ENCODE data around the gene FRMD3.

FRMD3 gene

DNA sequence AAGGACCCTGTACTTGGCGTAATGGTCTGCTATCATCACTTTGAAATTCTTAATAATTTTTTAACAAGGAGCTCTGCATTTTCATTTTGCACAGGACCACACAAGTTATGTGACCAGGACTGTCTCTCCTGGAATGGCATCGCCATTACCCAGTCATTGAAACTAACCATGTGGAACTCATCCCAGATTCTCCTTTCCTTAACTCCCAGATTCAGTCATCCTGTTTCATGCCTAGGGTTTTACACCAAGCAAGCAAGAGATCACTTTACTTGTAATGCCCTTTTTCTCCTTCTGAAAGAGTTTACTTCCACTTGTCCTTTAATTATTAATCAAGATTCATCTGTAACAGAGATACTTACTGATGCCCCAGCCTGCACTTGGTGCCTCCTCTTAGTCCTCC is 12.0 kb downstream of the FRMD3 start:
- no peak overlapping the region for H3K4me2 ChIP-seq (ENCODE audit: low read length)
- H4K12ac ChIP-seq (ENCODE audit: low read depth, low read length): no peak overlapping the region
- H3K79me1 ChIP-seq (ENCODE audit: low read length): no peaks in the 10 kb centered on the region
- H3K4ac ChIP-seq (ENCODE audit: low read depth, low read length): no peak overlapping the region
- no peak overlapping the region for H2BK12ac ChIP-seq (ENCODE audit: low read length)
- no peak overlapping the region for H3K4me3 ChIP-seq (ENCODE audit: low read depth, low read length)
- H2AFZ ChIP-seq (ENCODE audit: insufficient read depth, low read length, poor library complexity): no peak overlapping the region
- no peaks in the 10 kb centered on the region for H3K36me3 ChIP-seq (ENCODE audit: control insufficient read depth in 1 of 2, insufficient read depth in 2 of 2, low read length in 2 of 2)
- H2BK120ac ChIP-seq (ENCODE audit: insufficient read depth, low read length, poor library complexity): no peak overlapping the region
- peaks cover 0 to 3% of the 10 kb centered on the region in 2 experiments for H3K4me1 ChIP-seq (ENCODE audit: control insufficient read depth in 1 of 2, insufficient read depth in 2 of 2, low read length in 2 of 2)
- H3K27me3 ChIP-seq (ENCODE audit: insufficient read depth, low read length): no peaks in the 10 kb centered on the region
- no peak overlapping the region for H2AK5ac ChIP-seq (ENCODE audit: low read length)
- no peak overlapping the region for H2BK5ac ChIP-seq (ENCODE audit: low read depth, low read length, poor library complexity)
- no peak overlapping the region for H3K14ac ChIP-seq (ENCODE audit: low read length)
- no peak overlapping the region for H3K23ac ChIP-seq (ENCODE audit: low read length)
- no peak overlapping the region for H3K18ac ChIP-seq (ENCODE audit: low read length)
- no peak overlapping the region for H3K27ac ChIP-seq (ENCODE audit: low read depth, low read length)
- H4K8ac ChIP-seq (ENCODE audit: low read depth, low read length): no peak overlapping the region
- H3K9me3 ChIP-seq (ENCODE audit: insufficient read depth, low read depth, low read length): no peaks in the 10 kb centered on the region
- no peak overlapping the region for H4K91ac ChIP-seq (ENCODE audit: low read depth, low read length)
- no peak overlapping the region for H3K9ac ChIP-seq (ENCODE audit: low read length)
- WGBS (ENCODE audit: extremely low coverage, insufficient coverage, insufficient read length): no CpG with 5 or more reads among the region's 2 CpGs
- DNase-seq: no peak
- H3K79me2 ChIP-seq (ENCODE audit: control insufficient read depth, insufficient read depth, low read length, poor library complexity): no peaks in the 10 kb centered on the region

DNA sequence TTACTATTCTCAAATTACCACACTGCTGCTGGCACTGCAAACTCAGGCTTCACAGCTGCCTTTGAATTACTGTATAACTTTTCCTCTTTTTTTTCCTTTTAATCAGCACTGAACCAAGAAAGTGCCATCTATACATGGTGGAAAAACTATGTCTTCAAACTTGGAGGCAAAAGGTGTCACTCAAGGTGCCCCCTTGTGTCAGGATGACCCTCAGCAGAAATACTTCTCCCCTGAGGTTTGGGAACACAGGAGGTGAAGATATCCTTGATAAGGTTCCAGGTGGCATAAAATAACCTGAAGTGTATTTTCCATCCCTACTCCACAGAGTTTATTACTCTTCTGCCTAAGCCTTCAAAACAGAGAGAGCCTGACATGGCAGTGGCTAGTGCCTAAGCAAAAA is 14.5 kb downstream of the FRMD3 start:
- Histone ChIP-seq H4K8ac (ENCODE audit: low read depth, low read length) (no peak overlapping the region), H2AK5ac (ENCODE audit: low read length) (no peak overlapping the region), H3K27me3 (ENCODE audit: insufficient read depth, low read length) (no peaks in the 10 kb centered on the region), H3K9ac (ENCODE audit: low read length) (no peak overlapping the region), H3K4me1 (ENCODE audit: control insufficient read depth in 1 of 2, insufficient read depth in 2 of 2, low read length in 2 of 2) (peaks cover 0 to 3% of the 10 kb centered on the region in 2 experiments), H2BK5ac (ENCODE audit: low read depth, low read length, poor library complexity) (no peak overlapping the region), H4K91ac (ENCODE audit: low read depth, low read length) (no peak overlapping the region), H3K18ac (ENCODE audit: low read length) (no peak overlapping the region), H3K9me3 (ENCODE audit: insufficient read depth, low read depth, low read length) (no peaks in the 10 kb centered on the region), H2AFZ (ENCODE audit: insufficient read depth, low read length, poor library complexity) (no peak overlapping the region), H3K4me3 (ENCODE audit: low read depth, low read length) (no peak overlapping the region), H3K36me3 (ENCODE audit: control insufficient read depth in 1 of 2, insufficient read depth in 2 of 2, low read length in 2 of 2) (no peaks in the 10 kb centered on the region), H2BK12ac (ENCODE audit: low read length) (no peak overlapping the region), H3K27ac (ENCODE audit: low read depth, low read length) (no peak overlapping the region), H2BK120ac (ENCODE audit: insufficient read depth, low read length, poor library complexity) (no peak overlapping the region), H3K4me2 (ENCODE audit: low read length) (no peak overlapping the region), H3K14ac (ENCODE audit: low read length) (no peak overlapping the region), H3K79me1 (ENCODE audit: low read length) (no peaks in the 10 kb centered on the region), H3K79me2 (ENCODE audit: control insufficient read depth, insufficient read depth, low read length, poor library complexity) (no peaks in the 10 kb centered on the region), H3K4ac (ENCODE audit: low read depth, low read length) (no peak overlapping the region), H4K12ac (ENCODE audit: low read depth, low read length) (no peak overlapping the region), H3K23ac (ENCODE audit: low read length) (no peak overlapping the region)
- no peak for DNase-seq

DNA sequence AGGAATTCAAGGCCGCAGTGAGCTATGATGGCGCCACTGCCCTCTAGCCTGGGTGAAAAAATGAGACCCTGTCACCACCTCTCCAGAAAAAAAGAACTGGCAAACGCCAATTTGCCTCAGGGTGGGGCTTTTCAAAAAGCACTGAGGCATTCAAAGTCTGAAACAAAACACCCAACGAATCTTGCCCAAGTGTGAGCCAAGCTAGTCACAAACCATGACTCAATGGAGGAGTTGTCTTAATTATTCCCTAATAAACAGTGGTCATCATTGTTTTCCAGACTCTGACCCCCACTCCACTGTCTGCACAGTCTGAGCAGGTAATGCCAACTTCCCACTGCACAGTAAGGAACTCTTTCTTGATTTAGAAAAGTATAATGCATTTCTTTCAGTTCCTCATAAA is 16.8 kb downstream of the FRMD3 start:
- Histone ChIP-seq H4K12ac (ENCODE audit: low read depth, low read length) (no peak overlapping the region), H2BK5ac (ENCODE audit: low read depth, low read length, poor library complexity) (no peak overlapping the region), H3K36me3 (ENCODE audit: control insufficient read depth in 1 of 2, insufficient read depth in 2 of 2, low read length in 2 of 2) (no peaks in the 10 kb centered on the region), H2BK12ac (ENCODE audit: low read length) (no peak overlapping the region), H3K18ac (ENCODE audit: low read length) (no peak overlapping the region), H3K4me3 (ENCODE audit: low read depth, low read length) (no peak overlapping the region), H3K27me3 (ENCODE audit: insufficient read depth, low read length) (no peaks in the 10 kb centered on the region), H3K23ac (ENCODE audit: low read length) (no peak overlapping the region), H3K4ac (ENCODE audit: low read depth, low read length) (no peak overlapping the region), H3K79me1 (ENCODE audit: low read length) (no peaks in the 10 kb centered on the region), H4K91ac (ENCODE audit: low read depth, low read length) (no peak overlapping the region), H3K9me3 (ENCODE audit: insufficient read depth, low read depth, low read length) (no peaks in the 10 kb centered on the region), H3K27ac (ENCODE audit: low read depth, low read length) (no peak overlapping the region), H3K4me1 (ENCODE audit: control insufficient read depth in 1 of 2, insufficient read depth in 2 of 2, low read length in 2 of 2) (no peaks in the 10 kb centered on the region), H3K14ac (ENCODE audit: low read length) (no peak overlapping the region), H3K4me2 (ENCODE audit: low read length) (no peak overlapping the region), H4K8ac (ENCODE audit: low read depth, low read length) (no peak overlapping the region), H3K9ac (ENCODE audit: low read length) (no peak overlapping the region), H2BK120ac (ENCODE audit: insufficient read depth, low read length, poor library complexity) (no peak overlapping the region), H2AK5ac (ENCODE audit: low read length) (no peak overlapping the region), H2AFZ (ENCODE audit: insufficient read depth, low read length, poor library complexity) (no peak overlapping the region), H3K79me2 (ENCODE audit: control insufficient read depth, insufficient read depth, low read length, poor library complexity) (no peaks in the 10 kb centered on the region)
- no peak for DNase-seq
- no CpG with 5 or more reads among the region's 4 CpGs for WGBS (ENCODE audit: extremely low coverage, insufficient coverage, insufficient read length)

DNA sequence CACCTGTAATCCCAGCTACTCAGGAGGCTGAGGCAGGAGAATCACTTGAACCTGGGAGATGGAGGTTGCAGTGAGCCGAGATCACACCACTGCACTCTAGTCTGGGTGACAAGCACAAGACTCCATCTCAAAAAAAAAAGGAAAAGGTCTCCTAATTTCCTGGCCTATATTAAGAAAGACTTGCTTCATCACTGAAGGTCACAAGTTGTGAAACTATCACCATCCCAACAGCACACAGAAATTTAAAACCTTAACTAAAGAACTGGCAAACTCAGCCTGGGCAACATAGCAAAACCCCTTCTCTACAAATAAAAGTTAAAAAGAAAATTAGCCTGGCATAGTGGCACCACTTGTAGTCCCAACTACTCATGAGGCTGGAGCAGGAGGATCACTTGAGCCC is 17.2 kb downstream of the FRMD3 start:
- Histone ChIP-seq H3K4me2 (ENCODE audit: low read length) (no peak overlapping the region), H4K12ac (ENCODE audit: low read depth, low read length) (no peak overlapping the region), H3K27ac (ENCODE audit: low read depth, low read length) (no peak overlapping the region), H3K4ac (ENCODE audit: low read depth, low read length) (no peak overlapping the region), H2BK5ac (ENCODE audit: low read depth, low read length, poor library complexity) (no peak overlapping the region), H2AK5ac (ENCODE audit: low read length) (no peak overlapping the region), H3K23ac (ENCODE audit: low read length) (no peak overlapping the region), H3K36me3 (ENCODE audit: control insufficient read depth in 1 of 2, insufficient read depth in 2 of 2, low read length in 2 of 2) (no peaks in the 10 kb centered on the region), H3K27me3 (ENCODE audit: insufficient read depth, low read length) (no peaks in the 10 kb centered on the region), H2AFZ (ENCODE audit: insufficient read depth, low read length, poor library complexity) (no peak overlapping the region), H3K4me3 (ENCODE audit: low read depth, low read length) (no peak overlapping the region), H3K4me1 (ENCODE audit: control insufficient read depth in 1 of 2, insufficient read depth in 2 of 2, low read length in 2 of 2) (no peaks in the 10 kb centered on the region), H4K91ac (ENCODE audit: low read depth, low read length) (no peak overlapping the region), H3K9ac (ENCODE audit: low read length) (no peak overlapping the region), H2BK12ac (ENCODE audit: low read length) (no peak overlapping the region), H3K9me3 (ENCODE audit: insufficient read depth, low read depth, low read length) (no peaks in the 10 kb centered on the region), H3K14ac (ENCODE audit: low read length) (no peak overlapping the region), H3K18ac (ENCODE audit: low read length) (no peak overlapping the region), H3K79me1 (ENCODE audit: low read length) (no peaks in the 10 kb centered on the region), H4K8ac (ENCODE audit: low read depth, low read length) (no peak overlapping the region), H3K79me2 (ENCODE audit: control insufficient read depth, insufficient read depth, low read length, poor library complexity) (no peaks in the 10 kb centered on the region), H2BK120ac (ENCODE audit: insufficient read depth, low read length, poor library complexity) (no peak overlapping the region)
- no CpG with 5 or more reads among the region's 1 CpG for WGBS (ENCODE audit: extremely low coverage, insufficient coverage, insufficient read length)
- no peak for DNase-seq
